NB4 (cell line): ENCODE data around the gene OR4C6.

Experiments used
- DNase-seq: peaks from one replicate; pipeline ENCODE4 v3.0.0; 2010; ENCODE audit warnings: low read depth
- H3K4me3 ChIP-seq: one replicate; pipeline ENCODE4 v1.5.1; 2011; ENCODE audit warnings: mild to moderate bottlenecking, low read depth, low read length, moderate library complexity
- MYC ChIP-seq: IDR thresholded peaks from 2 replicates; pipeline ENCODE4 v1.6.1; 2011; ENCODE audit warnings: low read depth, low read length
- TF ChIP-seq, protein P1 (sequence below): IDR thresholded peaks from one replicate; pipeline ENCODE4 v1.5.1; 2012; ENCODE audit warnings: low read depth, low read length

OR4C6 gene

DNA sequence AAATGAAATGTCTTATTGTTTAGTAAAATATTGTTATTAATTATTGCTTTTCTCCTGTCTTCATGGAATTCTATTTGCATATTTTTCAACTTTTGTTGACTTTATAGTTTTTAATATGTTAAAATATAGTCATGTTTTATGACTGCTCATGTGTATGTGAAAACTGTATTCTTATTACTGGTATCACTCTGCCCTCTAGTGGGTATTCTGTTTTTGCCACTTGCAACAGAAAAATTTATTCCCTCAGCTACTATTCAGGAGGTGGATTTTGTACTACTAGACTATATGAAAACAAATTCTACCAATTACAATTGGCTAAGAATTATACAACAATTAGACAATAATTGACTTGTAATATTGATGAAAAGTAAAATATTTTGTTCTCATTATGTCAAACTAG is 45.0 kb downstream of the OR4C6 start:
- no peak overlapping the region for H3K4me3 ChIP-seq
- TF ChIP-seq, protein P1, sequence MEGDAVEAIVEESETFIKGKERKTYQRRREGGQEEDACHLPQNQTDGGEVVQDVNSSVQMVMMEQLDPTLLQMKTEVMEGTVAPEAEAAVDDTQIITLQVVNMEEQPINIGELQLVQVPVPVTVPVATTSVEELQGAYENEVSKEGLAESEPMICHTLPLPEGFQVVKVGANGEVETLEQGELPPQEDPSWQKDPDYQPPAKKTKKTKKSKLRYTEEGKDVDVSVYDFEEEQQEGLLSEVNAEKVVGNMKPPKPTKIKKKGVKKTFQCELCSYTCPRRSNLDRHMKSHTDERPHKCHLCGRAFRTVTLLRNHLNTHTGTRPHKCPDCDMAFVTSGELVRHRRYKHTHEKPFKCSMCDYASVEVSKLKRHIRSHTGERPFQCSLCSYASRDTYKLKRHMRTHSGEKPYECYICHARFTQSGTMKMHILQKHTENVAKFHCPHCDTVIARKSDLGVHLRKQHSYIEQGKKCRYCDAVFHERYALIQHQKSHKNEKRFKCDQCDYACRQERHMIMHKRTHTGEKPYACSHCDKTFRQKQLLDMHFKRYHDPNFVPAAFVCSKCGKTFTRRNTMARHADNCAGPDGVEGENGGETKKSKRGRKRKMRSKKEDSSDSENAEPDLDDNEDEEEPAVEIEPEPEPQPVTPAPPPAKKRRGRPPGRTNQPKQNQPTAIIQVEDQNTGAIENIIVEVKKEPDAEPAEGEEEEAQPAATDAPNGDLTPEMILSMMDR, result peak; percentile 54
- TF ChIP-seq MYC, result no peak
- DNase-seq, result peak; percentile 58

DNA sequence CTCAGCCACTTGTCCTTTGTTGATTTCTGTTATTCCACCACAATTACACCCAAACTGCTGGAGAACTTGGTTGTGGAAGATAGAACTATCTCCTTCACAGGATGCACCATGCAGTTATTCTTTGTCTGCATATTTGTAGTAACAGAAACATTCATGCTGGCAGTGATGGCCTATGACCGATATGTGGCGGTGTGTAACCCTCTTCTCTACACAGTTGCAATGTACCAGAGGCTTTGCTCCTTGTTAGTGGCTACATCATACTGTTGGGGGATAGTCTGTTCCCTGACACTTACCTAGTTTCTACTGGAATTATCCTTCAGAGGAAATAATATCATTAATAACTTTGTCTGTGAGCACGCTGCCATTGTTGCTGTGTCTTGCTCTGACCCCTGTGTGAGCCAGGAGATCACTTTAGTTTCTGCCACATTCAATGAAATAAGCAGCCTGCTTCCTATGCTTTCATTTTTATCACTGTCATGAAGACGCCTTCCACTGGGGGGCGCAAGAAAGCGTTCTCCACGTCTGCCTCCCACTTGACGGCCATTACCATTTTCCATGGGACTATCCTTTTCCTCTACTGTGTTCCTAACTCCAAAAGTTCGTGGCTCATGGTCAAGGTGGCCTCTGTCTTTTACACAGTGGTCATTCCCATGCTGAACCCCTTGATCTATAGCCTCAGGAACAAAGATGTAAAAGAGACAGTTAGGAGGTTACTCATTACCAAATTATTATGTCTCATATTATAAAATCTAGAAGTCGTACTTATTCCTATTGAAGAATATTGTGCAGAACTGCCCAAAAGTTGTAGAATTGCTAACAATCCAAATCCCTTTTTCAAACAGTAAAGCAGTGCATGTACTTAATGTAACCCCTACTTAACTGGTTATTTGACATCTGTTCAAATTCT is 53.2 kb downstream of the OR4C6 start:
- peak; percentile 49 for DNase-seq

More for the DNA sequence above, 53.2 kb downstream of the OR4C6 start:
- TF ChIP-seq, protein P1, result peak; percentile 71
- TF ChIP-seq MYC, result no peak
- H3K4me3 ChIP-seq, result no peak overlapping the region
